ENCODE data around the gene DSCAML1. TPM values are rescaled to one million over a fixed set of nuclear protein-coding genes. Genes with fewer than 3 reads are reported as not detected.

Gene DSCAML1
- total and polyA plus RNA-seq, 12 donors, result 0.16 to 1.5 (median 0.57) TPM

DNA sequence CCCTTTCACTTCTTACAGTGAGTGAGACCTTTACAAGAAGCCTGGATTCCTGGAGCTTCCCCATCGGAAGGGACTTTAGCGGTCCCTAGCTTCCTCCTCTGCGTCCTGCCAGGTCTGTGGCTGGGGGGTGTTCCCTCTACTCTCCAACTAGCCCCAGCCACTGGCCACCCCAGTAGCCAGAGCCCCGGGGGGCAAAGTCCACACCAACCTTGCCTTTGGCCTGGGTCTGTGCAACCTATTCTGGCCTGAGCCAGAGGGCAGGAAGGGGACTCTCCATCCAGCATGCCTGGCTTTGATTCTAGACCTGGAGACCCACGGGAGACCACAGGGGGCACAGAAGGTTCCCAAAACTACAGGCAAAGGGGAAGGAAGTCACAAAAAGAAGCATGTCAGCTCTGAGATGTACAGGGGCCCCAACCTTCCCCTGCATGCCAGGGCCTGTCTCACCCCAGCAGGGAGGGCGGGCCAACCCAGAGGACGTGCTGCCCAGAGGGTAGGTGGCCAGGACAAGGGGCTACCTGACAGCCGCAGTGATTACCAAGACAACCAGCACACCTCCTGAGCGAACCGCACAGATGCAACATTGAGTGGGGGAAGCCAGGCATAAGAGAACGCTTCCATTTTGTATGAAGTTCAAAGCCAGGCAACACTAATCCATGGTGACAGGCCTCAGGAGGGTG lies 52.4 kb downstream of the DSCAML1 start:
- no peak for ATAC-seq
- H3K27me3 ChIP-seq, result no peaks in the 10 kb centered on the region
- peaks cover 0 to 10% (median 0%) of the 10 kb centered on the region in 11 donors for H3K9me3 ChIP-seq
- no peak overlapping the region for H3K4me3 ChIP-seq
- WGBS, 2 donors, result 78 to 82% methylated on average over 11 of the region's 11 CpGs
- H3K36me3 ChIP-seq, result no peaks in the 10 kb centered on the region
- no peak for DNase-seq
- intact Hi-C loops (cut with DNase I), result no loop called here
- H3K4me1 ChIP-seq, result no peaks in the 10 kb centered on the region
- TF ChIP-seq CTCF (IDR thresholded peaks at IDR 0.05), result no peak
- H3K27ac ChIP-seq, result no peak overlapping the region

GRCh38 chr11:117743121-117743815 lies 53.7 kb downstream of the DSCAML1 start:
- Histone ChIP-seq H3K4me3 (no peak overlapping the region), H3K27me3 (no peaks in the 10 kb centered on the region), H3K36me3 (no peaks in the 10 kb centered on the region), H3K4me1 (no peaks in the 10 kb centered on the region), H3K27ac (no peak overlapping the region), H3K9me3 (peaks cover 0 to 10% (median 0%) of the 10 kb centered on the region in 11 donors)
- DNase-seq (no peak), ATAC-seq (peak in 1 of 8 donors; percentile 19)
- intact Hi-C loops (cut with DNase I), result no loop called here
- TF ChIP-seq CTCF (IDR thresholded peaks at IDR 0.05), result no peak
- 84 to 89% methylated on average over 9 of the region's 9 CpGs for WGBS, 2 donors

- TF ChIP-seq CTCF (IDR thresholded peaks at IDR 0.05), result no peak
- Histone ChIP-seq H3K36me3 (no peaks in the 10 kb centered on the region), H3K4me3 (no peak overlapping the region), H3K27ac (no peak overlapping the region), H3K9me3 (peaks cover 0 to 10% (median 0%) of the 10 kb centered on the region in 11 donors), H3K4me1 (no peaks in the 10 kb centered on the region), H3K27me3 (no peaks in the 10 kb centered on the region)
- 79 to 81% methylated on average over 8 of the region's 8 CpGs for WGBS, 2 donors
- no peak for ATAC-seq
- DNase-seq, result no peak
- intact Hi-C loops (cut with DNase I), result no loop called here
Measured at GRCh38 chr11:117738246-117738957, 58.6 kb downstream of the DSCAML1 start.

- TF ChIP-seq CTCF (IDR thresholded peaks at IDR 0.05), result no peak
- ATAC-seq, result no peak
- 90 to 93% methylated on average over 9 of the region's 9 CpGs for WGBS, 2 donors
- Histone ChIP-seq H3K27me3 (no peaks in the 10 kb centered on the region), H3K4me3 (no peak overlapping the region), H3K4me1 (no peaks in the 10 kb centered on the region), H3K9me3 (no peaks in the 10 kb centered on the region), H3K27ac (no peak overlapping the region), H3K36me3 (no peaks in the 10 kb centered on the region)
- intact Hi-C loops (cut with DNase I), result no loop called here
- no peak for DNase-seq
Measured at GRCh38 chr11:117735350-117735977, 61.6 kb downstream of the DSCAML1 start.

All from heart right ventricle (tissue), 16 donors.